H1 (cell line): ENCODE measurements around the gene GPBP1L1. TPM values are rescaled to one million over a fixed set of nuclear protein-coding genes. Genes with fewer than 3 reads are reported as not detected.

Experiments used
- BCL11A ChIP-seq, 2 experiments: IDR thresholded peaks; one replicate each; pipeline ENCODE4 v1.6.1; 2011; ENCODE audit warnings: low read depth in 2 of 2, low read length in 2 of 2, mild to moderate bottlenecking in 2 of 2
- CHD7 ChIP-seq: fragments of 300-600 bp; sonication (generic); IDR thresholded peaks from 2 replicates; pipeline ENCODE4 v1.7.1; 2012; ENCODE audit warnings: low read length, moderate library complexity, mild to moderate bottlenecking, inconsistent platforms; ENCODE audit not compliant: insufficient replicate concordance
- EP300 ChIP-seq, 2 experiments: IDR thresholded peaks; 1 replicate in 1 of 2; 2 replicates in 1 of 2; pipeline ENCODE4 v1.6.1; 2011 to 2012; ENCODE audit warnings: low read depth in 2 of 2, low read length in 2 of 2, mild to moderate bottlenecking in 2 of 2, borderline replicate concordance in 1 of 2, inconsistent platforms in 1 of 2, moderate library complexity in 1 of 2
- HDAC6 ChIP-seq: IDR thresholded peaks from one replicate; pipeline ENCODE4 v1.7.1; 2012; ENCODE audit warnings: low read depth, mild to moderate bottlenecking, inconsistent platforms, low read length, moderate library complexity
- KDM5A ChIP-seq: fragments of 200-600 bp; IDR thresholded peaks from 2 replicates; pipeline ENCODE4 v1.7.1; 2012; ENCODE audit warnings: mild to moderate bottlenecking, low read length, inconsistent platforms, mixed read lengths
- RAD21 ChIP-seq, 2 experiments: IDR thresholded peaks in 1 of 2; conservative IDR thresholded peaks in 1 of 2; 2 replicates each; pipeline ENCODE4 v1.6.1; 2011; ENCODE audit warnings: low read depth in 2 of 2, low read length in 2 of 2, improper control_type of control experiment in 1 of 2, inconsistent platforms in 1 of 2, mild to moderate bottlenecking in 1 of 2, moderate library complexity in 1 of 2
- RXRA ChIP-seq: IDR thresholded peaks from 2 replicates; pipeline ENCODE4 v1.6.1; 2011; ENCODE audit warnings: low read depth, mild to moderate bottlenecking, low read length, moderate library complexity; ENCODE audit not compliant: insufficient read depth
- SIN3A ChIP-seq, 2 experiments: IDR thresholded peaks in 1 of 2; conservative IDR thresholded peaks in 1 of 2; 2 replicates each; pipeline ENCODE4 v1.6.1; 2011 to 2012; ENCODE audit warnings: low read length in 2 of 2, improper control_type of control experiment in 1 of 2, low read depth in 1 of 2, mild to moderate bottlenecking in 1 of 2
- SIX5 ChIP-seq: IDR thresholded peaks from 2 replicates; pipeline ENCODE4 v1.6.1; 2011; ENCODE audit warnings: mild to moderate bottlenecking, low read depth, low read length
- SP4 ChIP-seq: IDR thresholded peaks from 2 replicates; pipeline ENCODE4 v1.6.1; 2012; ENCODE audit warnings: low read length, inconsistent platforms
- polyA plus RNA-seq, 7 experiments: library from polyadenylated mRNA; depleted of rRNA in 3 of 7; stranded (reverse) in 5 of 7; unstranded in 2 of 7; fragments of >200 nt in 5 of 7; fragments of 200-250 nt in 2 of 7; gene quantifications; 1 replicate in 5 of 7; 2 replicates in 1 of 7; 4 replicates in 1 of 7; pipeline versions ENCODE4 v1.2.1 to v1.2.3, GENCODE V29; 2011 to 2013; ENCODE audit warnings: missing spikeins in 2 of 7, mixed read lengths in 2 of 7
- total RNA-seq: library from RNA; stranded (reverse); fragmentation: NEBNext Ultra II Directional; extraction: Animal tissue kit (Norgen Biotek cat#: 25700); gene quantifications from 2 replicates; pipeline ENCODE4 v1.2.1, GENCODE V29; 2021

Gene GPBP1L1
- total and polyA plus RNA-seq, 2 of the 8 experiments (the other 6 are each of a cell fraction or from before 2014, with no cell fraction given), result 70.1 to 119 TPM

GRCh38 chr1:45694823-45695222 lies 8.5 kb upstream of the GPBP1L1 start (continued):
- TF ChIP-seq CHD7 (no peak), RXRA (no peak), SIN3A (conservative IDR thresholded peaks at IDR 0.05 in 1 of 2, IDR thresholded peaks at IDR 0.05 in 1 of 2; ENCODE audit: low read depth in 1 of 2, low read length in 2 of 2) (no peak), SIX5 (no peak), SP4 (no peak), RAD21 (IDR thresholded peaks at IDR 0.05 in 1 of 2, conservative IDR thresholded peaks at IDR 0.05 in 1 of 2; ENCODE audit: low read depth in 2 of 2, low read length in 2 of 2) (no peak), KDM5A (no peak), HDAC6 (no peak), EP300 (IDR thresholded peaks at IDR 0.05; ENCODE audit: borderline replicate concordance in 1 of 2, low read depth in 2 of 2, low read length in 2 of 2) (no peak), BCL11A (IDR thresholded peaks at IDR 0.05; ENCODE audit: low read depth in 2 of 2, low read length in 2 of 2) (no peak)
